GM23248 (cell line): ENCODE measurements around the gene PLBD2.

Experiments
- EZH2 ChIP-seq: fragments of 200-600 bp; sonication (generic); IDR thresholded peaks from 2 replicates; pipeline ENCODE4 v1.6.1; 2018; ENCODE audit warnings: antibody characterized with exemption, mild to moderate bottlenecking; ENCODE audit not compliant: insufficient read depth, poor library complexity, severe bottlenecking
- EZH2phosphoT487 ChIP-seq: fragments of 200-600 bp; sonication (generic); IDR thresholded peaks from 2 replicates; pipeline ENCODE4 v1.6.1; 2018; ENCODE audit warnings: antibody characterized with exemption, moderate library complexity, mild to moderate bottlenecking, low read depth; ENCODE audit not compliant: insufficient read depth

GRCh38 chr12:113314121-113314529, 44.3 kb upstream of the PLBD2 start:
- TF ChIP-seq EZH2 (no peak), EZH2phosphoT487 (no peak)
